Naive thymus-derived CD8-positive, alpha-beta T cell (primary cell): Measurements from ENCODE around the gene RPTOR. TPM values are rescaled to one million over a fixed set of nuclear protein-coding genes. Genes with fewer than 3 reads are reported as not detected.
A peak's percentile ranks its signal among the peaks of the same experiment; 100 is the strongest.

ENCODE experiments used
- ATAC-seq, 2 donors: fragments of 150-1000 bp; cut with Tn5 transposase in 1 of 2; sonication (Bioruptor Pico), chemical (Tn5 transposase) in 1 of 2; 1 replicate in 1 of 2; 2 replicates in 1 of 2; pipeline ENCODE4 v1.10.0; 2021; ENCODE audit warnings: mild to moderate bottlenecking in 2 of 2, moderate library complexity in 2 of 2
- POLR2A ChIA-PET: fragments of 350-600 bp; sonication (Branson Sonifier 250); formaldehyde crosslinking; loops from one replicate; lab custom pipeline; 2021; ENCODE audit warnings: antibody characterized with exemption; lab: Charles Lee
- DNase-seq, 10 donors: peaks; one replicate each; pipeline versions ENCODE4 v3.0.0 to v3.0.0-alpha.2; 2020 to 2022
- H3K27ac Mint-ChIP-seq, 10 donors: one replicate each; pipeline ENCODE4 v1.8.0; 2020 to 2022; ENCODE audit warnings: mild to moderate bottlenecking in 10 of 10, mixed read lengths in 10 of 10, moderate library complexity in 4 of 10, inconsistent platforms in 1 of 10
- H3K27me3 Mint-ChIP-seq, 5 donors: one replicate each; pipeline ENCODE4 v1.8.0; 2021 to 2022; ENCODE audit warnings: mixed read lengths in 5 of 5
- H3K36me3 Mint-ChIP-seq, 3 donors: one replicate each; pipeline ENCODE4 v1.8.0; 2020 to 2022; ENCODE audit warnings: mixed read lengths in 3 of 3, mild to moderate bottlenecking in 2 of 3, inconsistent platforms in 1 of 3
- H3K4me1 Mint-ChIP-seq, 4 donors: one replicate each; pipeline ENCODE4 v1.8.0; 2021 to 2022; ENCODE audit warnings: mixed read lengths in 4 of 4
- H3K4me3 Mint-ChIP-seq, 10 donors: one replicate each; pipeline ENCODE4 v1.8.0; 2020 to 2022; ENCODE audit warnings: mild to moderate bottlenecking in 10 of 10, mixed read lengths in 10 of 10, moderate library complexity in 6 of 10, inconsistent platforms in 1 of 10
- H3K9me3 Mint-ChIP-seq, 9 donors: one replicate each; pipeline ENCODE4 v1.8.0; 2020 to 2022; ENCODE audit warnings: mixed read lengths in 9 of 9, mild to moderate bottlenecking in 3 of 9, inconsistent platforms in 1 of 9, moderate library complexity in 1 of 9
- polyA plus RNA-seq, 3 donors: library from polyadenylated mRNA; unstranded; fragments of 300-500 nt; fragmentation: Illumina TruSeq; gene quantifications; one replicate each; pipeline ENCODE4 v1.2.3, GENCODE V29; 2021
- total RNA-seq, 8 experiments: library from RNA in 2 of 8; stranded (reverse) in 2 of 8; gene quantifications; one replicate each; pipeline ENCODE4 v1.2.3 and lab custom pipeline; 2021 to 2026

Gene RPTOR
- total and polyA plus RNA-seq, 5 experiments from 2014 or later: 5.3 to 53.9 (median 10.2) TPM

- no peaks in the 10 kb centered on the region for H3K9me3 Mint-ChIP-seq
- H3K27me3 Mint-ChIP-seq: no peaks in the 10 kb centered on the region
- peak in 3 of 10 donors; percentile 35 to 56 (median 53) for DNase-seq
- H3K27ac Mint-ChIP-seq: peak overlapping the region; percentile 62 to 99 (median 92)
- H3K4me3 Mint-ChIP-seq: peak overlapping the region in 9 of 10 donors; percentile 16 to 87 (median 71)
- peaks cover 34 to 79% (median 58%) of the 10 kb centered on the region in 4 donors for H3K4me1 Mint-ChIP-seq
- POLR2A ChIA-PET: interaction anchor here (0.6 to 2.2 kb wide), 9 partner anchors 10 to 75 kb away, joined by 3 to 7 read pairs (median 3); no protein-coding TSS in a partner anchor
- H3K36me3 Mint-ChIP-seq: peaks cover 5 to 21% (median 14%) of the 10 kb centered on the region in 3 donors
- ATAC-seq: peak; percentile 63 to 85
Measured at GRCh38 chr17:80773243-80773991, 228.8 kb downstream of the RPTOR start.

DNA sequence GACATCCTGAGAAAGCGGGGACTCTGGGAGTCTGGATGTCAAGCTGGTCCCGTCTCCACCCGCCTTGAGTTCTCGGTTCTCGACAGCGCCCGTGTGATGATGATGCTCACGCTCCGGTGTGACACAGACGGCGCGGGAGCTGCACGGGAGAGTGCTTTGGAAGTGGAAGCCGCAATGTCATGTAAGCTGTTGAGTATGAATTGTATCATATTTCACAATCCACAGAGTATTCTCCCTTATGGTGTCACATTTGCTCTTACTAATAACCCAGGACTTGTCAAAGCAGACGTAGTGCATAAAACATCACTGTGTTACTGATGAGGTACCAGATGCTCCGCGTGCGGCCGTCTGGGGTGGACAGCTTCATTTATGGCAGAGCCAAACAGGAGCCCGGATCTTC is 229.5 kb downstream of the RPTOR start:
- ATAC-seq (no peak), DNase-seq (no peak)
- POLR2A ChIA-PET: interaction anchor here (0.6 to 2.2 kb wide), 15 partner anchors 8 to 320 kb away, joined by 3 to 19 read pairs (median 5); no protein-coding TSS in a partner anchor
- Mint-ChIP-seq H3K9me3 (no peaks in the 10 kb centered on the region), H3K36me3 (peaks cover 5 to 21% (median 14%) of the 10 kb centered on the region in 3 donors), H3K27me3 (no peaks in the 10 kb centered on the region), H3K4me3 (peak overlapping the region; percentile 67 to 95 (median 82)), H3K4me1 (peaks cover 34 to 75% (median 57%) of the 10 kb centered on the region in 4 donors), H3K27ac (peak overlapping the region; percentile 88 to 99 (median 95))

DNA sequence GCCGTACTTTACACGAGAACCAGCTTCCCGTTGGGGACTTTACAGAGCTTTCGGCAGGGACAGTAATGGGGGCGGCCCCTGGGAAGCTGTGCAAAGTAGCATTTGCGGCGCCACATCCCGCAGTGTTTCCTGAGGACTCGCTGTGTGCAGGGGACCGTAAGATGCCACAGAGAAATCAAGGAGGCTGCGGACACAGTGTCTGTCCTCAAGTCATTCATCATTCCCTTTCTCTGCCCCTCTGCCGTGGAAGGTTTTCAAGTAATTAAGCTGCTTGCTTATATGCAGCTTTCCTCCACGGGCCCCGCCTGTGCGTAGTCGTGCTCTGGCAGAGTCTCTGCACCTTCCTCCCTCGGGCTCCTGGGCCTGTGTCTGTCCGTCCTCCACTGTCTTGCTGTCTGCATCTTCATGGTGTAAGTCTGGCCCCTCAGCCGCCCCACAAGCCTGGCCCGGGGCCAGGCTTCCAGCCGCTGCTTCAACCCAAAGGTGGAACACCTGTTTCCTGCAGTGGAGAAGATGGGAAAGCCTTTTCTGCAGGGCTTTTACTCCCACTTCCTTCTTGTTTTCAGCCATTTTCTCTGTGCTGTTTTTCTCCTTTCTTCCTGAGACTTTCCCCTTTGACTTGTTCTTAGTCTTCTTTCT is 230.1 kb downstream of the RPTOR start:
- POLR2A ChIA-PET: interaction anchor here (0.8 to 2.2 kb wide), 14 partner anchors 8 to 320 kb away, joined by 3 to 19 read pairs (median 5); no protein-coding TSS in a partner anchor
- Mint-ChIP-seq H3K27ac (peak overlapping the region; percentile 88 to 99 (median 95)), H3K4me3 (peak overlapping the region; percentile 67 to 95 (median 82)), H3K9me3 (no peaks in the 10 kb centered on the region), H3K4me1 (peaks cover 34 to 74% (median 59%) of the 10 kb centered on the region in 4 donors), H3K27me3 (no peaks in the 10 kb centered on the region), H3K36me3 (peaks cover 5 to 21% (median 14%) of the 10 kb centered on the region in 3 donors)
- peak in 1 of 10 donors; percentile 39 for DNase-seq
- peak; percentile 70 to 72 for ATAC-seq

DNA sequence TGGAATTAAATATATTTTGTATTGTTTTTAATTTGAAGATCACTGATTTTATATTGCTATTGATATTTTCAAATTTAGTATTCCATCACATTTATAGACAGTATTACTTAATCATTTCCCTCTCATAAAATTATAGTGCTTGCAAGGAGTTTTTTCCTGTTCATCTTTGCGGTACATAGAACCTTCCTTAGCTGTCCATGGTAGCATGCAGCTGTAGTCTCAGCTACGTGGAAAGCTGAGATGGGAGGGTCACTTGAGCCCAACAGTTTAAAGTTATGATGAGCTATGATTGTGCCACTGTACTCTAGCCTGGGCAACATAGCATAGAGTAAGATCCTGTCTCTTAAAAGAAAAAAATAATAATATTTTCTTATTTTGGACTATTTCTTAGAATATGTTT is 231.2 kb downstream of the RPTOR start:
- Mint-ChIP-seq H3K36me3 (peaks cover 5 to 18% (median 14%) of the 10 kb centered on the region in 3 donors), H3K27ac (peak overlapping the region in 3 of 10 donors; percentile 56 to 99 (median 99)), H3K27me3 (no peaks in the 10 kb centered on the region), H3K4me1 (peaks cover 40 to 73% (median 62%) of the 10 kb centered on the region in 4 donors), H3K9me3 (no peaks in the 10 kb centered on the region), H3K4me3 (peak overlapping the region in 1 of 10 donors; percentile 36)
- POLR2A ChIA-PET: interaction anchor here (0.5 to 2.2 kb wide), 9 partner anchors 10 to 321 kb away, joined by 3 to 19 read pairs (median 5); no protein-coding TSS in a partner anchor
- DNase-seq (no peak), ATAC-seq (no peak)

GRCh38 chr17:80777274-80777673 is 232.6 kb downstream of the RPTOR start:
- no peaks in the 10 kb centered on the region for H3K27me3 Mint-ChIP-seq
- POLR2A ChIA-PET: interaction anchor here (7.1 kb wide), 1 partner anchor 15 kb away, joined by 67 read pairs; no protein-coding TSS in a partner anchor
- no peaks in the 10 kb centered on the region for H3K9me3 Mint-ChIP-seq
- peaks cover 5 to 16% (median 14%) of the 10 kb centered on the region in 3 donors for H3K36me3 Mint-ChIP-seq
- H3K4me3 Mint-ChIP-seq: no peak overlapping the region
- peaks cover 40 to 75% (median 69%) of the 10 kb centered on the region in 4 donors for H3K4me1 Mint-ChIP-seq
- DNase-seq (no peak), ATAC-seq (no peak)
- peak overlapping the region in 6 of 10 donors; percentile 15 to 86 (median 58) for H3K27ac Mint-ChIP-seq

DNA sequence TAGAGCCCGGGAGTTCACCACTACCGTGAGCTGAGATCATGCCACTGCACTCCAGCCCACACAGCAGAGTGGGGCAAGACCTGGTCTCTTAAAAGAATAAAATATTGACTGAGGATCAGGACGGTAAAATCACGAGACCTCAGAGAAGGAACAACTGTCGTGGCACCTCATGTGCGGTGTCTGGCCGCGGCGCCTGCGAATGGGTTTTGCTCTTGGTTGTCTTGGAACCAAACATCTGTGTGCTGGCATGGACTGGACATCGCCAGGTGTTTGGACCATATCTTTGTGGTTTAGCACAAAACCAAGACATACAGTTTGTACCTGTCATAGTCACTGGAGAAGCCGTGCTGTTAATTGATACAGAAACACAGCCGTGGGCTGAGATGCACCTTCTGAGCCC is 234.1 kb downstream of the RPTOR start:
- no peaks in the 10 kb centered on the region for H3K27me3 Mint-ChIP-seq
- DNase-seq: no peak
- H3K4me1 Mint-ChIP-seq: peaks cover 38 to 76% (median 69%) of the 10 kb centered on the region in 4 donors
- no peaks in the 10 kb centered on the region for H3K9me3 Mint-ChIP-seq
- ATAC-seq: no peak
- POLR2A ChIA-PET: interaction anchor here (7.1 kb wide), 1 partner anchor 14 kb away, joined by 67 read pairs; no protein-coding TSS in a partner anchor
- peaks cover 5 to 16% (median 14%) of the 10 kb centered on the region in 3 donors for H3K36me3 Mint-ChIP-seq
- H3K27ac Mint-ChIP-seq: peak overlapping the region in 6 of 10 donors; percentile 51 to 76 (median 67)
- no peak overlapping the region for H3K4me3 Mint-ChIP-seq

DNA sequence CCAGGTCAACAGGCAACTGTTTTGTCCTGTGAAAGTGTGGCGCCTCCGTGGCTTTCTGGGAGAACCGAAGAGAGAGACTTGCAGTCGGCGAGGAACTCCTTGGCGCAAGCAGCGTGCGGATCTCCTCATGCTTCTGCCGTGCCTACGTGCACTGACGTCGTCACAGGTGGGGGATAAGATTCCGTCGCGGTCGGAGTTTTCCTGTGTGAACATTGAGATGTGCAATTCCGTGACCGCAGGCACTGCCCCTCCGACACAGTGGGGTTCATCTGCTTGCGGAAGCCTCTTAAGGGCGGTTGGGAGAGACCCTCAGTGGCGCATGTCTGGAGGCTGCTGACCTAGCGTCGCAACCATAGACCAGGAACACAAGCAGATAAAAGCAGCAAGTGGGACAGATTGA is 234.7 kb downstream of the RPTOR start:
- Mint-ChIP-seq H3K27ac (peak overlapping the region in 5 of 10 donors; percentile 36 to 84 (median 68)), H3K4me1 (peaks cover 37 to 75% (median 67%) of the 10 kb centered on the region in 4 donors), H3K9me3 (no peaks in the 10 kb centered on the region), H3K27me3 (no peaks in the 10 kb centered on the region), H3K4me3 (no peak overlapping the region), H3K36me3 (peaks cover 5 to 16% (median 14%) of the 10 kb centered on the region in 3 donors)
- ATAC-seq (no peak), DNase-seq (no peak)
- POLR2A ChIA-PET: interaction anchor here (7.1 kb wide), 1 partner anchor 13 kb away, joined by 67 read pairs; no protein-coding TSS in a partner anchor

DNA sequence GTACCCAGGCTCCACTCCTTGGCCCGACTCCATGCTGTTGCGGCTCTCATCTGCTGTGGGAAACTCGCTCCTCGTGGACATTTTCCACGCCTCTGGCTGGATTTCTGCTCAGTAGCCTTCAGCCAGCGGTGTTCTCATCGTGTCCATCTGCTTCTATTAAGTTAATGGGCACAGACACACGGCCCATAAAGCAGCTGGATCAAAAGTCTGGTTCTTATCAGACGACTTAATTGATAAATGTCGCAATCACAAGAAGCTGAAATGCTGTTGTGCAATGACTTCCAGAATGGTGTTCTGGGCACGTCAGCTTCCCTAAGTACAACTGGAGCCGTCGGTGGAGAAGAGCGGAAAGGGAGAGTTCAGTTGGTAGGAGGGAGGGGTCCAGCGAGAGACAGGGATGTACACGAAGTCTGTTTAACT is 235.3 kb downstream of the RPTOR start:
- Mint-ChIP-seq H3K36me3 (peaks cover 5 to 16% (median 14%) of the 10 kb centered on the region in 3 donors), H3K27ac (peak overlapping the region; percentile 61 to 98 (median 96)), H3K4me3 (peak overlapping the region; percentile 44 to 90 (median 79)), H3K4me1 (peaks cover 31 to 73% (median 64%) of the 10 kb centered on the region in 4 donors), H3K9me3 (no peaks in the 10 kb centered on the region), H3K27me3 (no peaks in the 10 kb centered on the region)
- ATAC-seq (no peak), DNase-seq (no peak)
- POLR2A ChIA-PET: interaction anchor here (1.4 to 7.1 kb wide), 4 partner anchors 12 to 53 kb away, joined by 4 to 67 read pairs (median 12); no protein-coding TSS in a partner anchor

DNA sequence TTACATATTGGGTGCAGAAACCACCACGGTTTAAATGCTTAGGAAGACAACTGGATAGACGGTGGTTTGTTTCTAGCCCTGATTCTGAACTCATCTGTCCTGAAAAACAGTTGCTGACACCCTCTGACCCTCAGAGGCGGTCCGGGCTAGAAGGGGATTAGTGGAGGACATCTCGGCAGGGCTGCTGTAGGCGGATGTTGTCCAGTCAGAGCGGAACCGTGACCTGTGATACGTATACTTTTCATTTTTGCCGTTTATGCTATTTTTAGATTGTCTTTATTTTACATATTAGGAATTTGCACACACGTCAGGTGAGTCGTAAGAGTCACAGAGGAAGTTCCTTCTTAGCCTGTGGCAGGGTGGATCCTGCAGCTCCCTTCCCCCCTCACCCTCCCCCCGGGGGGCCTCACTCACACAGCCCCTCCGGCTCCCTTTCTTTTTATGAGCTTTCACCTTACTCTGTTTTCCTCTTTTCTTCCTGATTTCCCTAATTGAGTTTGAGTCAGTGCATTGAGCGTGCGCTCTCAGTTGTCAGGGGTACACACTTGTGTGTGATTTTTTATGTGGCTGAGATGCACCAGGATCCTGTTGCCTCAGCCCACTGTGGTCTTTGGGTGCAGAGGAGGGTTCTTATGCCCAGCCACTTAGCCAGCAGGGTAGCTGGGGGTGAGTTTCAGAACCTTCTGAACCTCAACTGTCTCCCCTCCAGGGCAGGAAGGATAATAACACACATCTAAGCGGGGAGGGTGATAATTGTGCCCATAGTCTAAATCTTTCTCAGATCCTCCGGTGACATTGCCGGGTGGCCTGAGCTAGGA is 236.0 kb downstream of the RPTOR start:
- Mint-ChIP-seq H3K9me3 (no peaks in the 10 kb centered on the region), H3K4me1 (peaks cover 32 to 73% (median 64%) of the 10 kb centered on the region in 4 donors), H3K27ac (peak overlapping the region; percentile 71 to 98 (median 96)), H3K4me3 (peak overlapping the region; percentile 70 to 90 (median 82)), H3K36me3 (peaks cover 5 to 16% (median 14%) of the 10 kb centered on the region in 3 donors), H3K27me3 (no peaks in the 10 kb centered on the region)
- ATAC-seq: peak; percentile 49 to 52
- POLR2A ChIA-PET: interaction anchor here (0.7 to 7.1 kb wide), 12 partner anchors 10 to 326 kb away, joined by 3 to 67 read pairs (median 5); no protein-coding TSS in a partner anchor
- DNase-seq: no peak

GRCh38 chr17:80781211-80781610 is 236.6 kb downstream of the RPTOR start:
- peaks cover 5 to 16% (median 14%) of the 10 kb centered on the region in 3 donors for H3K36me3 Mint-ChIP-seq
- ATAC-seq (peak in 1 of 2 donors; percentile 31), DNase-seq (no peak)
- peak overlapping the region; percentile 63 to 90 (median 80) for H3K4me3 Mint-ChIP-seq
- H3K27me3 Mint-ChIP-seq: no peaks in the 10 kb centered on the region
- H3K4me1 Mint-ChIP-seq: peaks cover 35 to 77% (median 68%) of the 10 kb centered on the region in 4 donors
- peak overlapping the region; percentile 71 to 98 (median 96) for H3K27ac Mint-ChIP-seq
- POLR2A ChIA-PET: interaction anchor here (0.6 to 7.1 kb wide), 13 partner anchors 10 to 327 kb away, joined by 3 to 67 read pairs (median 5); no protein-coding TSS in a partner anchor
- no peaks in the 10 kb centered on the region for H3K9me3 Mint-ChIP-seq

GRCh38 chr17:80781807-80782277 is 237.2 kb downstream of the RPTOR start:
- H3K9me3 Mint-ChIP-seq: no peaks in the 10 kb centered on the region

More at GRCh38 chr17:80781807-80782277, 237.2 kb downstream of the RPTOR start:
- DNase-seq (no peak), ATAC-seq (no peak)
- Mint-ChIP-seq H3K4me3 (peak overlapping the region; percentile 70 to 90 (median 76)), H3K27ac (peak overlapping the region in 9 of 10 donors; percentile 71 to 98 (median 97)), H3K36me3 (peaks cover under 1 to 12% (median 9%) of the 10 kb centered on the region in 3 donors), H3K27me3 (no peaks in the 10 kb centered on the region), H3K4me1 (peaks cover 33 to 78% (median 65%) of the 10 kb centered on the region in 4 donors)
- POLR2A ChIA-PET: interaction anchor here (0.6 to 7.1 kb wide), 15 partner anchors 11 to 729 kb away, joined by 3 to 67 read pairs (median 4); no protein-coding TSS in a partner anchor
